HEK293 (cell line): ENCODE measurements around the gene TOMM5.

Experiments used
- CTCF ChIA-PET: fragments of 350-600 bp; formaldehyde crosslinking; extraction: SDS; loops from one replicate; lab custom pipeline; 2021; ENCODE audit warnings: antibody characterized with exemption; lab: Yijun Ruan, JAX
- POLR2A ChIA-PET: fragments of 300-600 bp; formaldehyde crosslinking; extraction: SDS; loops from one replicate; lab custom pipeline; 2020; ENCODE audit warnings: antibody characterized with exemption, inconsistent platforms; lab: Yijun Ruan, JAX
- H3K27ac ChIP-seq: fragments of 200-500 bp; sonication (Bioruptor generic); 2 replicates; pipeline ENCODE4 v1.5.1; 2014; ENCODE audit warnings: low read depth, low read length, control low read depth, inconsistent platforms; ENCODE audit errors: extremely low read depth
- H3K36me3 ChIP-seq, 2 experiments: fragments of 200-500 bp in 1 of 2; sonication (Bioruptor generic) in 1 of 2; 1 replicate in 1 of 2; 2 replicates in 1 of 2; pipeline ENCODE4 v1.5.1; 2014 to 2017; ENCODE audit warnings: inconsistent platforms in 2 of 2, low read length in 2 of 2; ENCODE audit not compliant: control insufficient read depth in 2 of 2, insufficient read depth in 1 of 2
- H3K4me1 ChIP-seq: fragments of 200-500 bp; sonication (Bioruptor generic); 2 replicates; pipeline ENCODE4 v1.5.1; 2014; ENCODE audit warnings: mild to moderate bottlenecking, low read length, inconsistent platforms; ENCODE audit not compliant: control insufficient read depth, insufficient read depth
- H3K4me3 ChIP-seq: 2 replicates; pipeline ENCODE4 v1.5.1; 2011; ENCODE audit warnings: low read depth, mild to moderate bottlenecking, control low read depth, low read length, moderate library complexity
- H3K9me3 ChIP-seq: fragments of 200-500 bp; sonication (Bioruptor generic); 2 replicates; pipeline ENCODE4 v1.5.1; 2014; ENCODE audit warnings: low read depth, low read length, inconsistent platforms; ENCODE audit not compliant: control insufficient read depth, insufficient read depth
- KLF1 ChIP-seq: fragments of 450-650 bp; formaldehyde crosslinking; IDR thresholded peaks from 2 replicates; pipeline ENCODE4 v1.5.1; 2016; ENCODE audit warnings: missing biosample characterization, missing genetic modification characterization
- KLF9 ChIP-seq: fragments of 450-650 bp; formaldehyde crosslinking; IDR thresholded peaks from 2 replicates; pipeline ENCODE4 v1.5.1; 2016; ENCODE audit warnings: missing biosample characterization, missing genetic modification characterization, low read depth
- MYNN ChIP-seq: fragments of 450-650 bp; formaldehyde crosslinking; IDR thresholded peaks from 2 replicates; pipeline ENCODE4 v1.5.1; 2016; ENCODE audit warnings: missing biosample characterization, missing genetic modification characterization, borderline replicate concordance
- MZF1 ChIP-seq: fragments of 450-650 bp; formaldehyde crosslinking; IDR thresholded peaks from 2 replicates; pipeline ENCODE4 v1.5.1; 2017; ENCODE audit warnings: missing biosample characterization, missing genetic modification characterization, borderline replicate concordance
- SETDB1 ChIP-seq: IDR thresholded peaks from one replicate; pipeline ENCODE4 v1.6.1; 2017; ENCODE audit warnings: mild to moderate bottlenecking, low read length, moderate library complexity, mixed read lengths; ENCODE audit not compliant: insufficient read length
- SP3 ChIP-seq: fragments of 450-650 bp; formaldehyde crosslinking; IDR thresholded peaks from 2 replicates; pipeline ENCODE4 v1.5.1; 2016; ENCODE audit warnings: missing biosample characterization, missing genetic modification characterization
- TCF7L2 ChIP-seq: IDR thresholded peaks from 2 replicates; pipeline ENCODE4 v1.6.1; 2011; ENCODE audit warnings: low read depth, mild to moderate bottlenecking, inconsistent platforms, low read length, moderate library complexity, borderline replicate concordance
- ZNF157 ChIP-seq: fragments of 450-650 bp; formaldehyde crosslinking; IDR thresholded peaks from 2 replicates; pipeline ENCODE4 v1.5.1; 2016; ENCODE audit warnings: missing biosample characterization, missing genetic modification characterization
- ZNF239 ChIP-seq: fragments of 450-650 bp; formaldehyde crosslinking; IDR thresholded peaks from 2 replicates; pipeline ENCODE4 v1.5.1; 2016; ENCODE audit warnings: missing biosample characterization, missing genetic modification characterization
- ZNF350 ChIP-seq: fragments of 450-650 bp; formaldehyde crosslinking; IDR thresholded peaks from 2 replicates; pipeline ENCODE4 v1.5.0; 2017; ENCODE audit warnings: missing biosample characterization, mild to moderate bottlenecking, missing genetic modification characterization
- ZNF473 ChIP-seq: fragments of 450-650 bp; formaldehyde crosslinking; IDR thresholded peaks from 2 replicates; pipeline ENCODE4 v1.5.1; 2017; ENCODE audit warnings: missing biosample characterization, missing genetic modification characterization
- ZNF600 ChIP-seq: fragments of 450-650 bp; formaldehyde crosslinking; IDR thresholded peaks from 2 replicates; pipeline ENCODE4 v1.5.1; 2016; ENCODE audit warnings: missing biosample characterization, missing genetic modification characterization
- ZNF654 ChIP-seq: fragments of 450-650 bp; formaldehyde crosslinking; IDR thresholded peaks from 2 replicates; pipeline ENCODE4 v1.5.1; 2016; ENCODE audit warnings: low read depth, missing biosample characterization, missing genetic modification characterization
- ZNF677 ChIP-seq: fragments of 450-650 bp; IDR thresholded peaks from 2 replicates; pipeline ENCODE4 v1.5.0; 2018; ENCODE audit warnings: missing biosample characterization, mild to moderate bottlenecking, missing genetic modification characterization, moderate library complexity
- ZSCAN30 ChIP-seq: fragments of 450-650 bp; IDR thresholded peaks from 2 replicates; pipeline ENCODE4 v1.5.1; 2018; ENCODE audit warnings: missing biosample characterization, mild to moderate bottlenecking, missing genetic modification characterization, moderate library complexity
- TF ChIP-seq, protein P1 (sequence below): fragments of 450-650 bp; formaldehyde crosslinking; IDR thresholded peaks from 2 replicates; pipeline ENCODE4 v1.5.1; 2017; ENCODE audit warnings: missing biosample characterization, mild to moderate bottlenecking, missing genetic modification characterization, moderate library complexity
- TF ChIP-seq, protein P2 (sequence below): fragments of 450-650 bp; formaldehyde crosslinking; IDR thresholded peaks from 2 replicates; pipeline ENCODE4 v1.5.1; 2017; ENCODE audit warnings: missing biosample characterization, missing genetic modification characterization
- TF ChIP-seq, protein P3 (sequence below): fragments of 450-650 bp; formaldehyde crosslinking; IDR thresholded peaks from 2 replicates; pipeline ENCODE4 v1.5.1; 2016; ENCODE audit warnings: missing biosample characterization, missing genetic modification characterization
- TF ChIP-seq, protein P4 (sequence below): fragments of 450-650 bp; formaldehyde crosslinking; IDR thresholded peaks from 2 replicates; pipeline ENCODE4 v1.5.1; 2016; ENCODE audit warnings: missing biosample characterization, missing genetic modification characterization

The TOMM5 gene

DNA sequence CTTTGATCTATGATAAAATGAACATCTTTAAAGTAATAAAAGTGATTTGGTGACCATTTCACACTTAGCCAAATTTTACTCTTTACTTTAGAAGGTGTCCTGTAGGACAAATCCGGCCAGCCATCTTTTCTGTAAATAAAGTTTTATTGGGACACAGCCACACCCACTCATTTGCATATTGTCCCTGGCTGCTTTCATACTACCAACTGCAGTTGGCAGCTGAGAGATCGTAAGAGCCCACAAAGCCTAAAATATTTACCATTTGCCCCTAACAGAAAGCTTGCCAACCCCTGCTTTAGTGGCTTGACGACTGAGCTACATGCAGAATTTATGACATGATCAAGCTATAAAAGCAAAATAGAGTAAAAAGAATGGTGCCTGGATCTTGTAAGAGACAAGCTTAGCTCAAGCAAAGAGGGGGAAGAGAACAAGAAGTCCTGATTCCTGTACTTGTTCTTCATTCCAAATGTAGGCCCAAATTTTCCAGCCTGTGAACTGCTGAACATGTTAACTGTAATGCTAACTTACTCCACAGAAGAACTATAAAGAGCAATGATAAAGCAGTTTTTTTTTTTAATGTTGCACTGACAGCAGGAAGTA lies 8.8 kb downstream of the TOMM5 start:
- H3K9me3 ChIP-seq, result no peaks in the 10 kb centered on the region
- ChIA-PET POLR2A (interaction anchor here (0.6 to 1.8 kb wide), 2 partner anchors 9 to 531 kb away, joined by 3 to 10 read pairs; partner anchors contain the start of gene TOMM5), CTCF (interaction anchor here (0.7 to 2.7 kb wide), 7 partner anchors 8 to 166 kb away, joined by 3 to 16 read pairs (median 4); partner anchors contain the start of gene TOMM5)
- TF ChIP-seq KLF9 (tag by site-specific recombination), result peak; percentile 71
- TF ChIP-seq MYNN, result no peak
- H3K36me3 ChIP-seq, result peaks cover 25 to 83% of the 10 kb centered on the region in 2 experiments
- no peak overlapping the region; the same call in 1 of the 2 replicates for H3K27ac ChIP-seq
- no peaks in the 10 kb centered on the region for H3K4me1 ChIP-seq
- no peak overlapping the region for H3K4me3 ChIP-seq

DNA sequence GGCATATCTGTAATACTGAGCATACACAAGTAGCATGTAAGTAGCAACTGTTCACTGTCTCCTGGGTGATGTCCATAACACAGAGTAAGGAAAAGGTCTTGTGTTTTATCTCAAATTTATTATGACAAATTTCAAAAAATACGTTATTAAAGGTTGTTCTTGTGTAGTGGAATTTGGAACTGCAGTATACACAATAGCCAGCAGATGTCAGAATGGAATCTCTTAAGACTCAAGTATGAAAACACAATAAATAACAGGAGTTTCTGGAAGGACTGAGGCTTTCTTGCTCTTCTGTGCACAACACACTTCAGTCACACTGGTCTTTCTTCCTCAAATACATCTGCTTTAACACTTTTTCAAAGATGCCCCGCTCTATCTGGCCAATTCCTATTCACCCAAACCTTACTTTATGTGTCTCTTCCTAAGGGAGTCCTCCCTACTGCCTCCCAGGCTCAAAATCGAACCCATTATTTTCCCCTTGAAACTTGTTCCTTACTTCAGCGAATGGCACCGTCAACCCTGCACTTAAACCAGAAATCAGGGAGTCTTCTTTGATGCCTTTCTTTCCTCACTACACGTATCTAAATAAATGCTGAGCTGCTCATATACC lies 9.7 kb downstream of the TOMM5 start:
- TF ChIP-seq, protein P1, sequence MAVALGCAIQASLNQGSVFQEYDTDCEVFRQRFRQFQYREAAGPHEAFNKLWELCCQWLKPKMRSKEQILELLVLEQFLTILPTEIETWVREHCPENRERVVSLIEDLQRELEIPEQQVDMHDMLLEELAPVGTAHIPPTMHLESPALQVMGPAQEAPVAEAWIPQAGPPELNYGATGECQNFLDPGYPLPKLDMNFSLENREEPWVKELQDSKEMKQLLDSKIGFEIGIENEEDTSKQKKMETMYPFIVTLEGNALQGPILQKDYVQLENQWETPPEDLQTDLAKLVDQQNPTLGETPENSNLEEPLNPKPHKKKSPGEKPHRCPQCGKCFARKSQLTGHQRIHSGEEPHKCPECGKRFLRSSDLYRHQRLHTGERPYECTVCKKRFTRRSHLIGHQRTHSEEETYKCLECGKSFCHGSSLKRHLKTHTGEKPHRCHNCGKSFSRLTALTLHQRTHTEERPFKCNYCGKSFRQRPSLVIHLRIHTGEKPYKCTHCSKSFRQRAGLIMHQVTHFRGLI (tag by site-specific recombination), result no peak
- TF ChIP-seq ZNF654 (tag by site-specific recombination), result peak; percentile 54
- no peak for TF ChIP-seq SP3
- TF ChIP-seq ZNF473 (tag by site-specific recombination), result no peak
- TF ChIP-seq TCF7L2, result no peak
- no peak for TF ChIP-seq SETDB1
- TF ChIP-seq, protein P2, sequence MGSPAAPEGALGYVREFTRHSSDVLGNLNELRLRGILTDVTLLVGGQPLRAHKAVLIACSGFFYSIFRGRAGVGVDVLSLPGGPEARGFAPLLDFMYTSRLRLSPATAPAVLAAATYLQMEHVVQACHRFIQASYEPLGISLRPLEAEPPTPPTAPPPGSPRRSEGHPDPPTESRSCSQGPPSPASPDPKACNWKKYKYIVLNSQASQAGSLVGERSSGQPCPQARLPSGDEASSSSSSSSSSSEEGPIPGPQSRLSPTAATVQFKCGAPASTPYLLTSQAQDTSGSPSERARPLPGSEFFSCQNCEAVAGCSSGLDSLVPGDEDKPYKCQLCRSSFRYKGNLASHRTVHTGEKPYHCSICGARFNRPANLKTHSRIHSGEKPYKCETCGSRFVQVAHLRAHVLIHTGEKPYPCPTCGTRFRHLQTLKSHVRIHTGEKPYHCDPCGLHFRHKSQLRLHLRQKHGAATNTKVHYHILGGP, result no peak
- TF ChIP-seq, all 188 proteins: peak for 1
- Histone ChIP-seq H3K27ac (no peak overlapping the region), H3K36me3 (peaks cover 19 to 76% of the 10 kb centered on the region in 2 experiments), H3K4me1 (no peaks in the 10 kb centered on the region), H3K9me3 (no peaks in the 10 kb centered on the region), H3K4me3 (no peak overlapping the region)
- ChIA-PET CTCF (interaction anchor here (0.7 to 2.7 kb wide), 11 partner anchors 9 to 790 kb away, joined by 3 to 16 read pairs (median 3); partner anchors contain the start of gene TOMM5), POLR2A (interaction anchor here (1.8 kb wide), 1 partner anchor 10 kb away, joined by 10 read pairs; the partner anchor contains the start of gene TOMM5)

DNA sequence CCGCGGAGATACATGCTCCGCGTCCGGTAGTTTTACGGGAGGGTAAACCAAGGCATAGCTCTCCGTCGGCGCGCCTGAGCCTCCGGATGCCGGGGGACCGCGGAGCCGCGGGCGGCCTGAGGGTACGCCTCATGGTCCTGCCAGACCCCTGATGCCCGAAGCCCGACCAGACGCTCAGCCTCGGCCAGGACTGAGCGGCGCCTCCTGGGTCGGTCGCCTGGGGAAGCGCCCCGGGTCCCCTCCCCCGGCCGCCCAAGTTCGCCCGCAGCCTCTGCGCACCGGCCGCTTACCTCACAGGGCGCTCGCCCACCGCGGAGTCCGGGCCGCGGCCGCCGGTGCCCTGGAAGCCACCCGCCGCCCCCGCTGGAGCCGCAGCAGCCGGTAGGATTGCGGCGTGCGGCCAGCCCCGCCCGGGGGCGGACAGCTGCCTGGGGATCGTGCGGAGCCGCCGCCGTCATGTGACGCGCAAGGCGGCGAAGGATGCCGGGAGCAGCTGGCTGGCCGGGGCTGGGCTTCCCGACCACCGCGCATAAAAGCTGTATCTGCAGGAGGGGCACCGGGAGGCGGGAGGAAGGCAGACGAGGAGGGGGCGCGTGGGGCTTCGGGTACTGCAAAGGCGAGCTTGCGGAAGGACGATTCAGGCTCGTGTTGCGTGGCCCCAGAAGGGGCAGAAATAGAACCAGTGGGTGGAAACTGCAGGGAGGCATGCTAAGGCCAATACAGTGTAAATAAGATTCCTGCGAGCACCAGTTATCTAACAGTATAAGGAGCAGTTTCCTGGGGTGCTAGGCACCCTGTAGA lies 16.3 kb downstream of the TOMM5 start, which contains the start of gene FBXO10:
Gene FBXO10, minus strand, starts transcription at position 460 of the 801 bp plus-strand sequence. CDS start 34,612 bp downstream, outside the sequence.
- H3K36me3 ChIP-seq, result peaks cover 0 to 18% of the 10 kb centered on the region in 2 experiments; a peak in 2 of 3 replicates
- POLR2A ChIA-PET, result interaction anchor here (0.6 to 4.1 kb wide), 7 partner anchors 10 to 1044 kb away, joined by 3 to 42 read pairs (median 8); partner anchors contain the start of genes ANKRD18A, POLR1E, TOMM5 and ZBTB5
- H3K4me3 ChIP-seq, result peak within 1 kb of the TSS; percentile 80
- peaks cover 5% of the 10 kb centered on the region; the same call in 1 of the 2 replicates for H3K4me1 ChIP-seq
- H3K9me3 ChIP-seq, result no peaks in the 10 kb centered on the region
- CTCF ChIA-PET, result interaction anchor here (0.7 to 1.7 kb wide), 6 partner anchors 14 to 650 kb away, joined by 3 to 7 read pairs (median 4); partner anchors contain the start of genes EXOSC3 and TOMM5
- peak within 1 kb of the TSS; percentile 46; the same call in 1 of the 2 replicates for H3K27ac ChIP-seq
- TF ChIP-seq ZNF677 (tag by site-specific recombination) (no peak), ZNF157 (tag by site-specific recombination) (no peak), ZNF350 (tag by site-specific recombination) (no peak), KLF1 (no peak), ZSCAN30 (tag by site-specific recombination) (peak; percentile 66; the same call in 1 of the 2 replicates), ZNF239 (tag by site-specific recombination) (no peak), MZF1 (tag by site-specific recombination) (no peak), ZNF600 (peak; percentile 86)
- TF ChIP-seq, protein P3, sequence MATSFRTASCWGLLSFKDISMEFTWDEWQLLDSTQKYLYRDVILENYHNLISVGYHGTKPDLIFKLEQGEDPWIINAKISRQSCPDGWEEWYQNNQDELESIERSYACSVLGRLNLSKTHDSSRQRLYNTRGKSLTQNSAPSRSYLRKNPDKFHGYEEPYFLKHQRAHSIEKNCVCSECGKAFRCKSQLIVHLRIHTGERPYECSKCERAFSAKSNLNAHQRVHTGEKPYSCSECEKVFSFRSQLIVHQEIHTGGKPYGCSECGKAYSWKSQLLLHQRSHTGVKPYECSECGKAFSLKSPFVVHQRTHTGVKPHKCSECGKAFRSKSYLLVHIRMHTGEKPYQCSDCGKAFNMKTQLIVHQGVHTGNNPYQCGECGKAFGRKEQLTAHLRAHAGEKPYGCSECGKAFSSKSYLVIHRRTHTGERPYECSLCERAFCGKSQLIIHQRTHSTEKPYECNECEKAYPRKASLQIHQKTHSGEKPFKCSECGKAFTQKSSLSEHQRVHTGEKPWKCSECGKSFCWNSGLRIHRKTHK (tag by site-specific recombination), result no peak
- TF ChIP-seq, protein P4, sequence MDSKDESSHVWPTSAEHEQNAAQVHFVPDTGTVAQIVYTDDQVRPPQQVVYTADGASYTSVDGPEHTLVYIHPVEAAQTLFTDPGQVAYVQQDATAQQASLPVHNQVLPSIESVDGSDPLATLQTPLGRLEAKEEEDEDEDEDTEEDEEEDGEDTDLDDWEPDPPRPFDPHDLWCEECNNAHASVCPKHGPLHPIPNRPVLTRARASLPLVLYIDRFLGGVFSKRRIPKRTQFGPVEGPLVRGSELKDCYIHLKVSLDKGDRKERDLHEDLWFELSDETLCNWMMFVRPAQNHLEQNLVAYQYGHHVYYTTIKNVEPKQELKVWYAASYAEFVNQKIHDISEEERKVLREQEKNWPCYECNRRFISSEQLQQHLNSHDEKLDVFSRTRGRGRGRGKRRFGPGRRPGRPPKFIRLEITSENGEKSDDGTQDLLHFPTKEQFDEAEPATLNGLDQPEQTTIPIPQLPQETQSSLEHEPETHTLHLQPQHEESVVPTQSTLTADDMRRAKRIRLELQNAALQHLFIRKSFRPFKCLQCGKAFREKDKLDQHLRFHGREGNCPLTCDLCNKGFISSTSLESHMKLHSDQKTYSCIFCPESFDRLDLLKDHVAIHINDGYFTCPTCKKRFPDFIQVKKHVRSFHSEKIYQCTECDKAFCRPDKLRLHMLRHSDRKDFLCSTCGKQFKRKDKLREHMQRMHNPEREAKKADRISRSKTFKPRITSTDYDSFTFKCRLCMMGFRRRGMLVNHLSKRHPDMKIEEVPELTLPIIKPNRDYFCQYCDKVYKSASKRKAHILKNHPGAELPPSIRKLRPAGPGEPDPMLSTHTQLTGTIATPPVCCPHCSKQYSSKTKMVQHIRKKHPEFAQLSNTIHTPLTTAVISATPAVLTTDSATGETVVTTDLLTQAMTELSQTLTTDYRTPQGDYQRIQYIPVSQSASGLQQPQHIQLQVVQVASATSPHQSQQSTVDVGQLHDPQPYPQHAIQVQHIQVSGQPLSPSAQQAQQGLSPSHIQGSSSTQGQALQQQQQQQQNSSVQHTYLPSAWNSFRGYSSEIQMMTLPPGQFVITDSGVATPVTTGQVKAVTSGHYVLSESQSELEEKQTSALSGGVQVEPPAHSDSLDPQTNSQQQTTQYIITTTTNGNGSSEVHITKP (tag by site-specific recombination), result no peak
